Neural crest cell (in vitro differentiated cells): ENCODE results near the gene CD247. TPM values are rescaled to one million over a fixed set of nuclear protein-coding genes. Genes with fewer than 3 reads are reported as not detected.

ENCODE experiments used
- DNase-seq: peaks from one replicate; pipeline ENCODE4 v3.0.0; 2021; ENCODE audit warnings: low read depth, mixed read lengths, low spot score
- H3K27ac Mint-ChIP-seq: one replicate; pipeline ENCODE4 v1.8.0; 2021; ENCODE audit warnings: mild to moderate bottlenecking, mixed read lengths; ENCODE audit not compliant: unreplicated experiment
- H3K27me3 Mint-ChIP-seq: 2 replicates; pipeline ENCODE4 v1.8.0; 2021; ENCODE audit warnings: low read depth, mild to moderate bottlenecking, mixed read lengths
- H3K36me3 Mint-ChIP-seq: 2 replicates; pipeline ENCODE4 v1.8.0; 2021; ENCODE audit warnings: low read depth, mild to moderate bottlenecking, mixed read lengths
- H3K4me1 Mint-ChIP-seq: 2 replicates; pipeline ENCODE4 v1.8.0; 2021; ENCODE audit warnings: mixed read lengths
- H3K4me3 Mint-ChIP-seq: one replicate; pipeline ENCODE4 v1.8.0; 2021; ENCODE audit warnings: mild to moderate bottlenecking, mixed read lengths
- H3K9me3 Mint-ChIP-seq: 2 replicates; pipeline ENCODE4 v1.8.0; 2021; ENCODE audit warnings: mixed read lengths
- total RNA-seq: library from RNA; stranded (reverse); gene quantifications from 2 replicates; pipeline ENCODE4 v1.2.1, GENCODE V29; 2021
- TF ChIP-seq, protein P1 (sequence below): fragments of 200-600 bp; sonication (generic); conservative IDR thresholded peaks from 2 replicates; pipeline ENCODE4 v1.5.0; 2021; ENCODE audit warnings: antibody characterized with exemption, mild to moderate bottlenecking

Gene CD247
- total RNA-seq, 1 donor from 2014 or later = 3.9 TPM

DNA sequence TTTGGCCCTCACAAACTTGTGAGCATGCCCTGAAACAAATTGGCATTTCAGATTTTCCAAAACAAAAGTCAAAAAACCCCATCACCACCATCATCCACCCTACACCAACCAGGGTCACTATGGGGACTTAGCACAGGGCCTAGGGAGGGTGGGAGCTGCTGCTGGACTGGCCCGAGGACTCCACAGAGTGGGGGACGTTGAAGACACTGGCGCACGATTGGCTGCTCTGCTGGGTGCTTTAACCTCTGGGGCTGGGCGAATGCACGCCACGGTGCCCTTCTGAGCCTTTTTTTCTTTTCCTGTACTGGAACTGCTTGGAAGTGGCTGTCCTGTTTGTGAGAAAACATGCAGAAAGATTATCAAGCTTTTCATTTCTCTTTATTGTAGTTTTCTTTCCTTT, 92.8 kb downstream of the CD247 start:
- TF ChIP-seq, protein P1, sequence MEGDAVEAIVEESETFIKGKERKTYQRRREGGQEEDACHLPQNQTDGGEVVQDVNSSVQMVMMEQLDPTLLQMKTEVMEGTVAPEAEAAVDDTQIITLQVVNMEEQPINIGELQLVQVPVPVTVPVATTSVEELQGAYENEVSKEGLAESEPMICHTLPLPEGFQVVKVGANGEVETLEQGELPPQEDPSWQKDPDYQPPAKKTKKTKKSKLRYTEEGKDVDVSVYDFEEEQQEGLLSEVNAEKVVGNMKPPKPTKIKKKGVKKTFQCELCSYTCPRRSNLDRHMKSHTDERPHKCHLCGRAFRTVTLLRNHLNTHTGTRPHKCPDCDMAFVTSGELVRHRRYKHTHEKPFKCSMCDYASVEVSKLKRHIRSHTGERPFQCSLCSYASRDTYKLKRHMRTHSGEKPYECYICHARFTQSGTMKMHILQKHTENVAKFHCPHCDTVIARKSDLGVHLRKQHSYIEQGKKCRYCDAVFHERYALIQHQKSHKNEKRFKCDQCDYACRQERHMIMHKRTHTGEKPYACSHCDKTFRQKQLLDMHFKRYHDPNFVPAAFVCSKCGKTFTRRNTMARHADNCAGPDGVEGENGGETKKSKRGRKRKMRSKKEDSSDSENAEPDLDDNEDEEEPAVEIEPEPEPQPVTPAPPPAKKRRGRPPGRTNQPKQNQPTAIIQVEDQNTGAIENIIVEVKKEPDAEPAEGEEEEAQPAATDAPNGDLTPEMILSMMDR = no peak
- Mint-ChIP-seq H3K36me3 (no peaks in the 10 kb centered on the region), H3K4me3 (no peak overlapping the region), H3K27me3 (no peaks in the 10 kb centered on the region), H3K4me1 (peaks cover 22% of the 10 kb centered on the region), H3K9me3 (no peaks in the 10 kb centered on the region), H3K27ac (no peak overlapping the region)
- DNase-seq = no peak

DNA sequence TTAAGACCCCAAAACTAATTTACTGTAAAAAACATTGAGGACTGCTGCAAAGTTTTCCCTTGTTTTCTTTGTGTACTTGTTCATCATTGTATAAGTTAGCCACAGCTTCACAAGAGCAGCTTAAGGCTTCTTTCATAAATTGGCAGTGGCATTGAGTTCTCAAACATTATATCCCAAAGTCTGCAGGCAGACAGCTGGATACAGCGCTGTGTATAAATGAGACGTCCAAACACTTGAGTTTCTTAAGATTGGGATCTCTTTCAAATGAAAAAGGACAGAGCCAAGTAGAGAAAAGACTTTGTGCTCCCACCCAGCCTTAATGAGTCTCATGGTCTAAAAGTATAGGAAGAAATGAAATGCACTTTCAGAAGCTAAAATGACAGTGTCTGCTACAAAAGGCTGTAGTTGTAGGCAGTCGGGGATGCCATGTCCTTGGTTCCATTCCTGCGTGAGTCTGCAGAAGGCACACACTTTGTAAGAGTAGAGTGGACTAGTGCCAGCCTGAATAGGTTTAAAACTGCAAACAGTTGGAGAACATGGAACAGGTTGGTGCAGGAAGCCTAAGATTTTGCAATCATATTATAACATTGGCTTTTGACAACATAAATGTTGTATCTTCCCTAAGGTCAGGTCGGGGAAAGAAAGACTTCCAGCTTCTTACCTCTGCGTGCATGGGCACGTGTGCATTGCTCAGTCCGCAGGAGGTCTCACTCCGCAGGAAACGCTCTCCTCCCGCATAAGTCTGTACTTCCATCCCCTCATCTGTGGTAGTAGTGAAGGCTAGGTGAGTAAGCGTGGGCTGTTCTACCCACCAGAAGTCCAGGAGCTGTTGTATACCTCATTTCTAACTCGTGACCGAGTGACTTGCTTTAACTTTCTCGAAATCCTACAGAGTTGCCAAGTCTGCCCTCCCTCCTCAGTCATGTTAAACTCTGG, 94.4 kb downstream of the CD247 start:
- Mint-ChIP-seq H3K9me3 (no peaks in the 10 kb centered on the region), H3K4me3 (no peak overlapping the region), H3K36me3 (peaks cover 3% of the 10 kb centered on the region), H3K27ac (peak overlapping the region; percentile 57), H3K27me3 (no peaks in the 10 kb centered on the region), H3K4me1 (peaks cover 14% of the 10 kb centered on the region)
- no peak for DNase-seq
- TF ChIP-seq, protein P1 = no peak

DNA sequence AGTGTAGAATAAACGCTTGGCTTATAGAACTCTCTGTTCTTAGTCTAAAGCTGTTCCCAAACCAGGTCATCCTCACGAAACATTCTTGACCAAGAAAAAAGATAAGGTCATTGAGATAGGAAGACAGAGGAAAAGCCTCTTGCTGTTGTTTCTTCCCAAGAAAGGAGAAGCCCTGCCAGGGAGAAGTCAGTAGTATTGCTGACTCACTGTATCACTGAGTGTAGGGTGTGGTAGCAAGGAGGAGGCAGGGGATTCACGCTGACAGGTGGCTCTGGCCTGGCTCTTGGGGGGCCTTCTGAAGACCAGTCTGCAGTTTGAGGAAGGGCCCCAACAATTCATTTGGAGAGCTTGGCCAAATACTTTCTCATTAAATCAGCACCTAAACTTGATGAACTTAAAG, 97.8 kb downstream of the CD247 start:
- TF ChIP-seq, protein P1 = no peak
- no peak for DNase-seq
- Mint-ChIP-seq H3K4me3 (no peak overlapping the region), H3K4me1 (peaks cover 28% of the 10 kb centered on the region), H3K27me3 (no peaks in the 10 kb centered on the region), H3K27ac (no peak overlapping the region), H3K9me3 (no peaks in the 10 kb centered on the region), H3K36me3 (peaks cover 3% of the 10 kb centered on the region)

DNA sequence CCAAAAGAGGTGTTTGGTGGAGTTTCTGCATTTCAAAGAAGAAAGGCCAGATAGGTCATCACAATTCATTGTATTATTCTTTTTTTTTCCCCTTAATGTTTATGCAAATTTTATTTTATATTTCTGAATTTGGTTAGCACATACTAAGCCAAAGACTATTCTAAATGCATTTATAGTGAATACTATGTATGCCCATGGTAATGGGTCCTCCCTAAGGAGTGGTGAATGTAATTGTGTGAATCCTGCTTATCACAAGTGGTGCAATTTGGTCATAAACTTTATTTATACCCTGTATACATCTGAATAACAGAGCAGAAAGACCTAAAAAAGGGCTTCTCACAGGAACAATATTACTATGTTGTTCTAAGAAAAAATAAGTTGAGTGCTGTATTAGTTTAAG, 99.1 kb downstream of the CD247 start:
- peaks cover 3% of the 10 kb centered on the region for H3K36me3 Mint-ChIP-seq
- no peak for DNase-seq
- no peaks in the 10 kb centered on the region for H3K27me3 Mint-ChIP-seq
- H3K4me3 Mint-ChIP-seq = no peak overlapping the region
- peaks cover 22% of the 10 kb centered on the region for H3K4me1 Mint-ChIP-seq
- TF ChIP-seq, protein P1 = no peak
- H3K9me3 Mint-ChIP-seq = no peaks in the 10 kb centered on the region
- no peak overlapping the region for H3K27ac Mint-ChIP-seq

DNA sequence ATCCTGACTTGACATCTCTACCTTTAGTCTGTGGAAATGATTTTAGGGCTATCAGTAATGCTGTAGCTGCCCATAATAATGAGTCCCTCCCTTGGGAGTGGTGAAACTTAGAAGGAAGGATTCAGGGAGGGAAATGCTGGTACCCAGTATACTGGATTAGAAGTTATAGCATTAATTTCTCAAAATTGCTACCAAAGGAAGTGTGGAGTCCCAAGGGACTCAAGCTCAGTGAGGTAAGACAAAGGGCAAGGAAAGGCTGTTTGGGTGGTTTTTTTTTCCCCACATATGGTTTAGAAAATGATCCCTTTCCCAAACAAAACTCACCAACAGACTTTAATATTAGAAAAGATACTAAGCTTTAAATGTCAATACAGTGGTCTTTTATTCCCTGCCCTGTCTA, 99.9 kb downstream of the CD247 start:
- Mint-ChIP-seq H3K27me3 (no peaks in the 10 kb centered on the region), H3K36me3 (peaks cover 3% of the 10 kb centered on the region), H3K4me1 (peaks cover 22% of the 10 kb centered on the region), H3K9me3 (no peaks in the 10 kb centered on the region), H3K4me3 (no peak overlapping the region), H3K27ac (no peak overlapping the region)
- no peak for DNase-seq
- TF ChIP-seq, protein P1 = no peak
